ENCODE results near the gene FURIN.
"Not testable (repeated sequence)": the region's sequence is repeated elsewhere in the genome, so short reads cannot be mapped to it uniquely, and the experiment has no call there.

Gene FURIN

DNA sequence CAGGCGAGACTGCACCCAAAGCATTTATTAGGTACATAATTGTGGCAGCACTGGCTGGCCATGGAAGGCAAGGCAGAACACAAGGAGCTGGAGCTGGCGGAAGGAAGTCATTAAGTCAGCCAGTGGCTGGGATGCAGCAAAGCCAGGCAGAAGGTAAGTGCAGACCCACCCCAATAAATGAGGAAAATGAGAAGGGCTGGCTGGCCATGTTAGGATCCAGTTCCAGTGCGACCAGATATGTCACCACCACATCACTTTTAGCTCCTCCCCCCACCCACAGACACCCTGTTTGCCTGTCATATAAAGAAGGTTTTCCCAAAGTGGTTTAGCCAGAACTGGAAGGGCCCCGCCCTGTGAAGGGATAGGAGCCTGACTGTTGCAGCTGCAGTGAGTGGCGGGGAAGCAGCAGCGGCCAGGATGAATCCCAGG is at the start of gene FURIN:
Gene FURIN (plus strand): TSS at position 328 of the 429 bp plus-strand sequence. CDS start 7,153 bp downstream, outside the sequence.
- no peak within 1 kb of the TSS for H3K4me3 ChIP-seq (ENCODE audit: low read length)
- no peak within 1 kb of the TSS for H3K27ac ChIP-seq (ENCODE audit: low read depth, low read length)
- no peak within 1 kb of the TSS for H3K9ac ChIP-seq (ENCODE audit: low read length)
- H3K36me3 ChIP-seq (ENCODE audit: control insufficient read depth, insufficient read depth, low read length), result no peaks in the 10 kb centered on the region
- no peaks in the 10 kb centered on the region for H3K27me3 ChIP-seq (ENCODE audit: control insufficient read depth, insufficient read depth, low read length)
- H3K4me1 ChIP-seq (ENCODE audit: control insufficient read depth, insufficient read depth, low read length), result peaks cover 8% of the 10 kb centered on the region

DNA sequence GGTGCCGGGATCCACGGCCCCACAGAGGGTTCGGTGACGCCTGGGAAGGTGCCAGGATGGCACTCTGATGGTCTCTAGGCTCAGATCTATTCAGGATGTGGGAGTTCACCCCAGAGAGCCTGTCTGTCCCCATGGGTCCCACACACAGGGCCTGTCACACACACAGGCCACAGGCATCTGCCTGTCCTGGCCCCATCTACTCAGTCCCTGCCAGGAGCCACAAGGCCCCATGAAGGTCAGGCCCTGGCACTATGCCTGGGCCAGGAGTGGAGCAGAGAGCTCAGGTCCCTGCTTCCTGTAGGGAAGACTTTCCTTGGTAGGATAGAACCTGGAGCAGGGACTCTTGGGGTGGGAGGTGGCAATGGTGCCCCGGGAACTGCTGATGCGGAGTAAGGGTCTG is 49.0 kb upstream of the FURIN start:
- Histone ChIP-seq H3K4me1 (ENCODE audit: control insufficient read depth, insufficient read depth, low read length) (peaks cover 4% of the 10 kb centered on the region), H3K9ac (ENCODE audit: low read length) (no peak overlapping the region), H3K36me3 (ENCODE audit: control insufficient read depth, insufficient read depth, low read length) (no peaks in the 10 kb centered on the region), H3K4me3 (ENCODE audit: low read length) (no peak overlapping the region), H3K27ac (ENCODE audit: low read depth, low read length) (no peak overlapping the region), H3K27me3 (ENCODE audit: control insufficient read depth, insufficient read depth, low read length) (no peaks in the 10 kb centered on the region)

GRCh38 chr15:90819850-90820249 is 48.5 kb upstream of the FURIN start:
- H3K27ac ChIP-seq (ENCODE audit: low read depth, low read length), result no peak overlapping the region
- H3K4me3 ChIP-seq (ENCODE audit: low read length), result no peak overlapping the region
- peaks cover 4% of the 10 kb centered on the region for H3K4me1 ChIP-seq (ENCODE audit: control insufficient read depth, insufficient read depth, low read length)
- H3K27me3 ChIP-seq (ENCODE audit: control insufficient read depth, insufficient read depth, low read length), result no peaks in the 10 kb centered on the region
- no peak overlapping the region for H3K9ac ChIP-seq (ENCODE audit: low read length)
- H3K36me3 ChIP-seq (ENCODE audit: control insufficient read depth, insufficient read depth, low read length), result no peaks in the 10 kb centered on the region

DNA sequence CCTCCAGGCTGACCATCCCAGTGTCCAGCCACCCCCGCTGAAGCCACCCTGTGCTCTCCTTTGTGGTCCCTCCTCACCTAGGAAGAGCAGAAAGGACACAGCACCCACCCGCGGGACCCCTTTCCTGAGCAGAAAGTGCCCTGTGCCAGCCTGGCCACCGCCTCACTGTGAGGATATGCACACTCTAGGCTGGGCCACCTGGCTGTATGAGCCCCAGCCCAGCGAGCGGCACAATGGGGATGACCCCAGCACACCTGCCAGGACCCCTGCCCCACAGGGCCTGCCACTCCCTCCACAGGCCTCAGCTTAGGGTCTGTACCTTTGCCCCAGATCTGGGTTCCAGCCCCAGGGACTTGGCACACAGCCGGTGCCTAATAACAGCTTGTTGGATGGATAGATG is 47.9 kb upstream of the FURIN start:
- H3K36me3 ChIP-seq (ENCODE audit: control insufficient read depth, insufficient read depth, low read length), result no peaks in the 10 kb centered on the region
- H3K27me3 ChIP-seq (ENCODE audit: control insufficient read depth, insufficient read depth, low read length), result no peaks in the 10 kb centered on the region
- H3K4me3 ChIP-seq (ENCODE audit: low read length), result no peak overlapping the region
- H3K9ac ChIP-seq (ENCODE audit: low read length), result no peak overlapping the region
- peaks cover 4% of the 10 kb centered on the region for H3K4me1 ChIP-seq (ENCODE audit: control insufficient read depth, insufficient read depth, low read length)
- no peak overlapping the region for H3K27ac ChIP-seq (ENCODE audit: low read depth, low read length)

- H3K27me3 ChIP-seq (ENCODE audit: control insufficient read depth, insufficient read depth, low read length), result no peaks in the 10 kb centered on the region
- H3K27ac ChIP-seq (ENCODE audit: low read depth, low read length), result no peak overlapping the region
- no peak overlapping the region for H3K4me3 ChIP-seq (ENCODE audit: low read length)
- H3K4me1 ChIP-seq (ENCODE audit: control insufficient read depth, insufficient read depth, low read length), result peaks cover 4% of the 10 kb centered on the region
- H3K9ac ChIP-seq (ENCODE audit: low read length), result no peak overlapping the region
- H3K36me3 ChIP-seq (ENCODE audit: control insufficient read depth, insufficient read depth, low read length), result no peaks in the 10 kb centered on the region
These were observed 46.0 kb upstream of the FURIN start for GRCh38 chr15:90822204-90822955.

- Histone ChIP-seq H3K36me3 (ENCODE audit: control insufficient read depth, insufficient read depth, low read length) (no peaks in the 10 kb centered on the region), H3K4me3 (ENCODE audit: low read length) (no peak overlapping the region), H3K4me1 (ENCODE audit: control insufficient read depth, insufficient read depth, low read length) (peaks cover 3% of the 10 kb centered on the region), H3K27ac (ENCODE audit: low read depth, low read length) (no peak overlapping the region), H3K27me3 (ENCODE audit: control insufficient read depth, insufficient read depth, low read length) (no peaks in the 10 kb centered on the region), H3K9ac (ENCODE audit: low read length) (no peak overlapping the region)
These were observed 44.9 kb upstream of the FURIN start for GRCh38 chr15:90823455-90823974.

DNA sequence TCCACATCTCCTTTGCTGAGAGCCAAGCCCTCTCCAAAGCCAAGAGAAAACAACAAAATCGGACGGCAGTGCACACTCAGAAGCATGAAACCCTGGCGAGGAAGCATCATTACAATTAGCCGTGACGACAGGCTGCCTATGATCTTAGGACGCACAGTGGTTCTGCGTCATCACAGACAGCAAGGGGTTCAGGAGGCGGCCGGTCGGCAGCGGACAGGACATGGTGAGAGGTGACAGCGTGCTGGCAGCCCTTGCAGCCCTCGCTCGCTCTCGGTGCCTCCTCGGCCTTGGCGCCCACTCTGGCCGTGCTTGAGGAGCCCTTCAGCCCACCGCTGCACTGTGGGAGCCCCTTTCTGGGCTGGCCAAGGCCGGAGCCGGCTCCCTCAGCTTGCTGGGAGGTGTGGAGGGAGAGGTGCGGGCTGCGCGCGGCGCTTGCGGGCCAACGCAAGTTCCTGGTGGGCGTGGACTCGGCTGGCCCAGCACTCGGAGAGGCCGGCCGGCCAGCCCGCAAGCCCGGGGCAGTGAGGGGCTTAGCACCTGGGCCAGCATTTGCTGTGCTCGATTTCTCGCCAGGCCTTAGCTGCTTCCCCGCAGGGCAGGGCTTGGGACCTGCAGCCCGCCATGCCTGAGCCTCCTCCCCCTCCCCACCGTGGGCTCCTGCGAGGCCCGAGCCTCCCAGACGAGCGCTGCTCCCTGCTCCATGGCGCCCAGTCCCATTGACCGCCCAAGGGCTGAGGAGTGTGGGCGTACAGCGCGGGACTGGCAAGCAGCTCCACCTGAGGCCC is 43.1 kb upstream of the FURIN start:
- H3K27ac ChIP-seq (ENCODE audit: low read depth, low read length); H3K4me3 ChIP-seq (ENCODE audit: low read length); H3K36me3 ChIP-seq (ENCODE audit: control insufficient read depth, insufficient read depth, low read length); H3K27me3 ChIP-seq (ENCODE audit: control insufficient read depth, insufficient read depth, low read length); H3K4me1 ChIP-seq (ENCODE audit: control insufficient read depth, insufficient read depth, low read length); H3K9ac ChIP-seq (ENCODE audit: low read length): not testable (repeated sequence)

DNA sequence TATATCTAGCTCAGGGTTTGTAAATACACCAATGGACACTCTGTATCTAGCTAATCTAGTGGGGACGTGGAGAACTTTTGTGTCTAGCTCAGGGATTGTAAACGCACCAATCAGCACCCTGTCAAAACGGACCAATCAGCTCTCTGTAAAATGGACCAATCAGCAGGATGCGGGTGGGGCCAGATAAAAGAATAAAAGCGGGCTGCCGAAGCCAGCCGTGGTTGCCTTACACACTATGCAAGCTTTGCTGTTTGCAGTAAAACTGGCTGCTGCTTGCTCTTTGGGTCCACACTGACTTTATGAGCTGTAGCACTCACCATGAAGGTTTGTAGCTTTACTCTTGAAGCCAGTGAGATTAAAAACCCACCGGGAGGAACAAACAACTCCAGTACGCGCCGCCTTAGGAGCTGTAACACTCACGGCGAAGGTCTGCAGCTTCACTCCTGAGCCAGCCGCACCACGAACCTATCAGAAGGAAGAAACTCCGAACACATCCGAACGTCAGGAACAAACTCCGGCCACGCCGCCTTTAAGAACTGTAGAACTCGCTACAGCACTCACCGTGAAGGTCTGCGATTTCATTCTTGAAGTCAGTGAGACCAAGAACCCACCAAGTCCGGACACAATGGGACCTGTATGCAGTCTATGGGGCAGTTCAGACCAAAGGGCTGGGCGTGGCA is 42.0 kb upstream of the FURIN start:
- not testable (repeated sequence) for H3K27ac ChIP-seq (ENCODE audit: low read depth, low read length); H3K9ac ChIP-seq (ENCODE audit: low read length); H3K4me1 ChIP-seq (ENCODE audit: control insufficient read depth, insufficient read depth, low read length); H3K27me3 ChIP-seq (ENCODE audit: control insufficient read depth, insufficient read depth, low read length); H3K36me3 ChIP-seq (ENCODE audit: control insufficient read depth, insufficient read depth, low read length); H3K4me3 ChIP-seq (ENCODE audit: low read length)

GRCh38 chr15:90826886-90827435 is 41.4 kb upstream of the FURIN start:
- no peaks in the 10 kb centered on the region for H3K27me3 ChIP-seq (ENCODE audit: control insufficient read depth, insufficient read depth, low read length)
- H3K4me1 ChIP-seq (ENCODE audit: control insufficient read depth, insufficient read depth, low read length), result no peaks in the 10 kb centered on the region
- no peak overlapping the region for H3K27ac ChIP-seq (ENCODE audit: low read depth, low read length)
- no peak overlapping the region for H3K4me3 ChIP-seq (ENCODE audit: low read length)
- H3K36me3 ChIP-seq (ENCODE audit: control insufficient read depth, insufficient read depth, low read length), result no peaks in the 10 kb centered on the region
- H3K9ac ChIP-seq (ENCODE audit: low read length), result no peak overlapping the region

- Histone ChIP-seq H3K4me3 (ENCODE audit: low read length) (no peak overlapping the region), H3K27ac (ENCODE audit: low read depth, low read length) (no peak overlapping the region), H3K27me3 (ENCODE audit: control insufficient read depth, insufficient read depth, low read length) (no peaks in the 10 kb centered on the region), H3K36me3 (ENCODE audit: control insufficient read depth, insufficient read depth, low read length) (no peaks in the 10 kb centered on the region), H3K9ac (ENCODE audit: low read length) (no peak overlapping the region), H3K4me1 (ENCODE audit: control insufficient read depth, insufficient read depth, low read length) (no peaks in the 10 kb centered on the region)
These were observed 40.3 kb upstream of the FURIN start for GRCh38 chr15:90828111-90828510.

DNA sequence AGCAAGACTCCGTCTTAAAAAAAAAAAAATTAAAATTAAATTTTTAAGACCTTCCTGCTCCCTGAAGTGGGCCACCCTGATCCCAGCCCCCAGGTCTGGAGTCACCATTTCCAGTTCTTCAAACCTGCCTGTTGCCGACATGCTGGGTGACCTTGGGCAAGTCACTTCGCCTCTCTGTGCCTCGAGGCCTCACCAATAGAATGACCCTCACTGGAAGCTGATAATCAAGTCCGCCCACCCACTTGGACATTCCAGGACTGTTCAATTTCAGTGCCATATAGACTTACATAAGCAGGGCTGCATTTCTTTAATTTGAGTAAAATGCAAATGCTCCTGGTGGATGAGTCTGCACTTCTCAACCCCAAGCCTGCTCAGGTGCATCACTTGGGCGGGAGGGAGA is 39.3 kb upstream of the FURIN start:
- Histone ChIP-seq H3K27me3 (ENCODE audit: control insufficient read depth, insufficient read depth, low read length) (no peaks in the 10 kb centered on the region), H3K27ac (ENCODE audit: low read depth, low read length) (no peak overlapping the region), H3K4me3 (ENCODE audit: low read length) (no peak overlapping the region), H3K9ac (ENCODE audit: low read length) (no peak overlapping the region), H3K4me1 (ENCODE audit: control insufficient read depth, insufficient read depth, low read length) (no peaks in the 10 kb centered on the region), H3K36me3 (ENCODE audit: control insufficient read depth, insufficient read depth, low read length) (no peaks in the 10 kb centered on the region)

DNA sequence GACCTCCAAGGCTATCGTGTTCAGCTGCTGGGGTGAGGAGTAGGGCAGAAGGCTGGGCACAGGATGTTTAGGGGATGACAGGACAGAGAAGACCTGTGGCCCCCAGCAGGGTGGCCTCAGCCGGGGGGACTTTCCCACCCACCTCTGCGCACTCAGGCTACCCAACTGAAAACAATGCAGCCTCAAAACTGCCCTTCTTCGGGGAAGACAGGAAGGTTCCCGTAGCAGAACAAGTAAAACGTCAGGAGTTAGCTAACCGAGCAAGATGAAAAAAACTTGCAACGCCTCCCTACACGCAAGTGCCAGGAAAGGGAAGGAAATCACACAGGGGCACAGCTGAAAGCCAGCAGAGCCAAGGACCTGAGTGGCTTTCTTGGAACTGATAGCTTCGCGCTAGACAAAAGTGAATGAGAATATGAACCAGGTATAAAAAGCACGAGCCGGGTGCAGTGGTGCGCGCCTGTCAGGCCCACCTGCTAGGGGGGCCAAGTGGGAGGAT is 38.4 kb upstream of the FURIN start:
- Histone ChIP-seq H3K27me3 (ENCODE audit: control insufficient read depth, insufficient read depth, low read length) (no peaks in the 10 kb centered on the region), H3K4me1 (ENCODE audit: control insufficient read depth, insufficient read depth, low read length) (no peaks in the 10 kb centered on the region), H3K4me3 (ENCODE audit: low read length) (no peak overlapping the region), H3K9ac (ENCODE audit: low read length) (no peak overlapping the region), H3K27ac (ENCODE audit: low read depth, low read length) (no peak overlapping the region), H3K36me3 (ENCODE audit: control insufficient read depth, insufficient read depth, low read length) (no peaks in the 10 kb centered on the region)

Measured in rectal smooth muscle tissue (tissue), 1 donor.